HepG2 (cell line): ENCODE data around the gene TBRG4. TPM values are rescaled to one million over a fixed set of nuclear protein-coding genes. Genes with fewer than 3 reads are reported as not detected.

Experiments
- ARNT ChIP-seq: fragments of 450-650 bp; IDR thresholded peaks from 2 replicates; pipeline ENCODE4 v1.6.1; 2017
- BRD4 ChIP-seq: sonication (generic); formaldehyde crosslinking; IDR thresholded peaks from 2 replicates; pipeline ENCODE4 v1.4.0; 2020; ENCODE audit warnings: missing genetic modification reagents
- CHD2 ChIP-seq: IDR thresholded peaks from 2 replicates; pipeline ENCODE4 v1.6.1; 2011; ENCODE audit warnings: low read depth, low read length, improper control_type of control experiment
- DR1 ChIP-seq: sonication (generic); formaldehyde crosslinking; IDR thresholded peaks from 2 replicates; pipeline ENCODE4 v1.8.0; 2021; ENCODE audit warnings: mild to moderate bottlenecking, missing genetic modification reagents, inconsistent platforms
- FOXP1 ChIP-seq, 2 experiments: fragments of 450-650 bp in 1 of 2; IDR thresholded peaks; 2 replicates each; pipeline ENCODE4 v1.6.1; 2017 to 2018; ENCODE audit warnings: antibody characterized with exemption in 1 of 2
- KLF12 ChIP-seq: sonication (generic); formaldehyde crosslinking; IDR thresholded peaks from 2 replicates; pipeline ENCODE4 v1.4.0; 2020; ENCODE audit warnings: missing genetic modification reagents, borderline replicate concordance
- PHB2 ChIP-seq: fragments of 450-650 bp; IDR thresholded peaks from 2 replicates; pipeline ENCODE4 v1.6.1; 2018; ENCODE audit not compliant: partially characterized antibody
- REL ChIP-seq: sonication (generic); formaldehyde crosslinking; conservative IDR thresholded peaks from 2 replicates; pipeline ENCODE4 v1.8.0; 2022; ENCODE audit warnings: mild to moderate bottlenecking, missing genetic modification reagents, moderate library complexity
- THYN1 ChIP-seq: sonication (generic); formaldehyde crosslinking; IDR thresholded peaks from 2 replicates; pipeline ENCODE4 v1.8.1; 2023; ENCODE audit warnings: low read depth, mild to moderate bottlenecking, moderate library complexity, missing genetic modification reagents, borderline replicate concordance
- YY1 ChIP-seq: IDR thresholded peaks from 2 replicates; pipeline ENCODE4 v1.6.1; 2011; ENCODE audit warnings: low read length, low read depth, moderate library complexity, mild to moderate bottlenecking; ENCODE audit not compliant: insufficient read depth, insufficient replicate concordance
- ZFYVE20 ChIP-seq: sonication (generic); formaldehyde crosslinking; IDR thresholded peaks from 2 replicates; pipeline ENCODE4 v1.8.0; 2023; ENCODE audit warnings: low read depth, mild to moderate bottlenecking, moderate library complexity, missing genetic modification reagents, borderline replicate concordance
- ZNF331 ChIP-seq: sonication (generic); formaldehyde crosslinking; IDR thresholded peaks from 2 replicates; pipeline ENCODE4 v1.4.0; 2020; ENCODE audit warnings: missing genetic modification reagents
- ZNF552 ChIP-seq: sonication (generic); formaldehyde crosslinking; IDR thresholded peaks from 2 replicates; pipeline ENCODE4 v1.9.0; 2022; ENCODE audit warnings: missing genetic modification reagents, mild to moderate bottlenecking, borderline replicate concordance
- polyA plus RNA-seq, 8 experiments: library from polyadenylated mRNA; depleted of rRNA in 3 of 8; stranded (reverse) in 7 of 8; unstranded in 1 of 8; fragments of >200 nt; fragmentation: Illumina TruSeq in 4 of 8; extraction: Trizol in 4 of 8; gene quantifications; 2 replicates each; pipeline versions ENCODE4 v1.2.1 to v1.2.3, GENCODE V29; 2011 to 2016; ENCODE audit warnings: low read depth in 4 of 8, missing spikeins in 1 of 8, mixed read lengths in 1 of 8; ENCODE audit not compliant: insufficient read depth in 1 of 8
- total RNA-seq, 5 experiments: library from RNA; depleted of rRNA; stranded (reverse); fragments of >200 nt; fragmentation: Illumina TruSeq; extraction: Trizol; gene quantifications; 2 replicates each; pipeline ENCODE4 v1.2.3, GENCODE V29; 2016; ENCODE audit warnings: low read depth in 1 of 5
- TF ChIP-seq, protein P1 (sequence below): sonication (generic); formaldehyde crosslinking; conservative IDR thresholded peaks from 2 replicates; pipeline ENCODE4 v1.8.0; 2022; ENCODE audit warnings: missing genetic modification reagents
- TF ChIP-seq, protein P2 (sequence below): IDR thresholded peaks from 2 replicates; pipeline ENCODE4 v1.6.1; 2016; ENCODE audit warnings: control low read depth
- TF ChIP-seq, protein P3 (sequence below): sonication (generic); formaldehyde crosslinking; IDR thresholded peaks from 2 replicates; pipeline ENCODE4 v1.4.0; 2020; ENCODE audit warnings: mild to moderate bottlenecking, missing genetic modification reagents, borderline replicate concordance
- TF ChIP-seq, protein P4 (sequence below): sonication (generic); formaldehyde crosslinking; IDR thresholded peaks from 2 replicates; pipeline ENCODE4 v1.5.0; 2020; ENCODE audit warnings: missing genetic modification reagents
- TF ChIP-seq, protein P5 (sequence below): sonication (generic); formaldehyde crosslinking; IDR thresholded peaks from 2 replicates; pipeline ENCODE4 v1.9.0; 2021; ENCODE audit warnings: missing genetic modification reagents, borderline replicate concordance

The TBRG4 gene
- total and polyA plus RNA-seq, 2 of the 13 experiments (the other 11 are each of a cell fraction or from before 2014, with no cell fraction given): 87.8 to 107 TPM

DNA sequence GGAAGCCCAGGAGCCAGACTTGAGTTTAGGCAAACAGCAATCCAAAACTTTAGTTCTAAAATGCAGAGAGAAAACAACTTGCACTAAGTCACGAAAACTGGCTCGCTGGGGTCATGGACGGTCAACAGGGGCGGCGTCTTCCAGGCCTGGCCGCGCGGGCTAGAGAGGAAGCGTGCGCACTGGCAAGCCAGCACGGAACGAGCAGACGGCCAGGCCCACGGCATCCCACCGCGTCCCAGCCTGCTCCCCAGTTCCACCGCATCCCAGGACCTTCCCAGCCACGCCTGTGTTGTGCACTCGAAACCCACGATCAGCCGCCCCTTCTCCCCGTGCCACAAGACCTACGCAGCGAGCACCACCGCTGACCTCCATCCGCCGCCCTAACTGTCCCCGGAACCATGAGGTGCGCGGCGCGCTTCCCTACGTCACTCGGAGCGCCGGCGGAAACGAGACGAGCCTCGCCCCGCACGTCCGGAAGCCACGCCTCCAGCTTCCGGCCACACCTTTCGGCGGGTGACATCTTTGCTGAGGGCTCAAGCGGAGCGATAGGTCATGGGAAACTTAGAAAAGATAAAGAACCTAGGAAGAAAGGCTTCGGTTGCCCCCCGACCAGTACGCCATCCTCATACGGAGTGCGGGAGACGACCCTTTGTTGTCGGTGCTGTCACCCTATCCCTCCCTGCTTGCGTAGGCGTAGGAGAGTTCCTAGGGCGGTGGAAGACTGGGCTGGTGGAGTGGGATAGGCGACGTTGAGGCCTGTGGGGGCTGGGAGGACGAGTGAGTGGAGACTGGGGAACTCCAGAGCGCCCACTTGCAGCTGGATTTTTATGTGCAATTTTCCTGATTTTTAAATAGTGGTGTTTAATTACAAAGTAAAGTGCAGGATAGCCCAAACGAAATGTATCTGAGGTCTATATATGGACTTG lies at the start of gene TBRG4 (continued):
- TF ChIP-seq, protein P1, sequence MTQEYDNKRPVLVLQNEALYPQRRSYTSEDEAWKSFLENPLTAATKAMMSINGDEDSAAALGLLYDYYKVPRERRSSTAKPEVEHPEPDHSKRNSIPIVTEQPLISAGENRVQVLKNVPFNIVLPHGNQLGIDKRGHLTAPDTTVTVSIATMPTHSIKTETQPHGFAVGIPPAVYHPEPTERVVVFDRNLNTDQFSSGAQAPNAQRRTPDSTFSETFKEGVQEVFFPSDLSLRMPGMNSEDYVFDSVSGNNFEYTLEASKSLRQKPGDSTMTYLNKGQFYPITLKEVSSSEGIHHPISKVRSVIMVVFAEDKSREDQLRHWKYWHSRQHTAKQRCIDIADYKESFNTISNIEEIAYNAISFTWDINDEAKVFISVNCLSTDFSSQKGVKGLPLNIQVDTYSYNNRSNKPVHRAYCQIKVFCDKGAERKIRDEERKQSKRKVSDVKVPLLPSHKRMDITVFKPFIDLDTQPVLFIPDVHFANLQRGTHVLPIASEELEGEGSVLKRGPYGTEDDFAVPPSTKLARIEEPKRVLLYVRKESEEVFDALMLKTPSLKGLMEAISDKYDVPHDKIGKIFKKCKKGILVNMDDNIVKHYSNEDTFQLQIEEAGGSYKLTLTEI (CRISPR knock-in tag): no peak
- peak; percentile 48; the same call in 1 of the 2 replicates for TF ChIP-seq CHD2
- TF ChIP-seq, protein P2, sequence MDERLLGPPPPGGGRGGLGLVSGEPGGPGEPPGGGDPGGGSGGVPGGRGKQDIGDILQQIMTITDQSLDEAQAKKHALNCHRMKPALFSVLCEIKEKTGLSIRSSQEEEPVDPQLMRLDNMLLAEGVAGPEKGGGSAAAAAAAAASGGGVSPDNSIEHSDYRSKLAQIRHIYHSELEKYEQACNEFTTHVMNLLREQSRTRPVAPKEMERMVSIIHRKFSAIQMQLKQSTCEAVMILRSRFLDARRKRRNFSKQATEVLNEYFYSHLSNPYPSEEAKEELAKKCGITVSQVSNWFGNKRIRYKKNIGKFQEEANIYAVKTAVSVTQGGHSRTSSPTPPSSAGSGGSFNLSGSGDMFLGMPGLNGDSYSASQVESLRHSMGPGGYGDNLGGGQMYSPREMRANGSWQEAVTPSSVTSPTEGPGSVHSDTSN: no peak
- TF ChIP-seq ARNT: no peak
- TF ChIP-seq, protein P3, sequence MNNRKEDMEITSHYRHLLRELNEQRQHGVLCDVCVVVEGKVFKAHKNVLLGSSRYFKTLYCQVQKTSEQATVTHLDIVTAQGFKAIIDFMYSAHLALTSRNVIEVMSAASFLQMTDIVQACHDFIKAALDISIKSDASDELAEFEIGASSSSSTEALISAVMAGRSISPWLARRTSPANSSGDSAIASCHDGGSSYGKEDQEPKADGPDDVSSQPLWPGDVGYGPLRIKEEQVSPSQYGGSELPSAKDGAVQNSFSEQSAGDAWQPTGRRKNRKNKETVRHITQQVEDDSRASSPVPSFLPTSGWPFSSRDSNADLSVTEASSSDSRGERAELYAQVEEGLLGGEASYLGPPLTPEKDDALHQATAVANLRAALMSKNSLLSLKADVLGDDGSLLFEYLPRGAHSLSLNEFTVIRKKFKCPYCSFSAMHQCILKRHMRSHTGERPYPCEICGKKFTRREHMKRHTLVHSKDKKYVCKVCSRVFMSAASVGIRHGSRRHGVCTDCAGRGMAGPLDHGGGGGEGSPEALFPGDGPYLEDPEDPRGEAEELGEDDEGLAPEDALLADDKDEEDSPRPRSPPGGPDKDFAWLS (CRISPR knock-in tag): 0 out of 2 replicates have a peak, but pooled peaks have one; percentile 77
- peak; percentile 97 for TF ChIP-seq REL (CRISPR knock-in tag)
- no peak for TF ChIP-seq FOXP1 (IDR thresholded peaks at IDR 0.05)
- TF ChIP-seq FOXP1 (CRISPR knock-in tag; IDR thresholded peaks at IDR 0.05): no peak
- peak; percentile 99 for TF ChIP-seq BRD4 (CRISPR knock-in tag)
- TF ChIP-seq, protein P4, sequence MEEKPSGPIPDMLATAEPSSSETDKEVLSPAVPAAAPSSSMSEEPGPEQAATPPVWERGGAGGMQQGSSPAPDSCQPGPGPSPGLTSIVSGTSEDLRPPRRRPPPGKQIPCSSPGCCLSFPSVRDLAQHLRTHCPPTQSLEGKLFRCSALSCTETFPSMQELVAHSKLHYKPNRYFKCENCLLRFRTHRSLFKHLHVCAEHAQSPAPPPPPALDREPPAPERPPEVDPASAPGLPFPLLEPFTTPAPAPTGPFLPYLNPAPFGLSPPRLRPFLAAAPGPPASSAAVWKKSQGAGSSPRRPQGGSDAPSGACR: peak; percentile 95; the same call in 1 of the 2 replicates
- TF ChIP-seq ZNF331 (CRISPR knock-in tag): peak; percentile 77
- no peak for TF ChIP-seq THYN1 (CRISPR knock-in tag)
- TF ChIP-seq ZFYVE20 (CRISPR knock-in tag): no peak
- peak; percentile 99; the same call in 1 of the 2 replicates for TF ChIP-seq KLF12 (CRISPR knock-in tag)
- TF ChIP-seq PHB2: no peak
- peak; percentile 90 for TF ChIP-seq YY1
- peak; percentile 90 for TF ChIP-seq ZNF552
- TF ChIP-seq, protein P5, sequence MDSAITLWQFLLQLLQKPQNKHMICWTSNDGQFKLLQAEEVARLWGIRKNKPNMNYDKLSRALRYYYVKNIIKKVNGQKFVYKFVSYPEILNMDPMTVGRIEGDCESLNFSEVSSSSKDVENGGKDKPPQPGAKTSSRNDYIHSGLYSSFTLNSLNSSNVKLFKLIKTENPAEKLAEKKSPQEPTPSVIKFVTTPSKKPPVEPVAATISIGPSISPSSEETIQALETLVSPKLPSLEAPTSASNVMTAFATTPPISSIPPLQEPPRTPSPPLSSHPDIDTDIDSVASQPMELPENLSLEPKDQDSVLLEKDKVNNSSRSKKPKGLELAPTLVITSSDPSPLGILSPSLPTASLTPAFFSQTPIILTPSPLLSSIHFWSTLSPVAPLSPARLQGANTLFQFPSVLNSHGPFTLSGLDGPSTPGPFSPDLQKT (CRISPR knock-in tag): peak; percentile 93; the same call in 1 of the 2 replicates
- TF ChIP-seq DR1 (CRISPR knock-in tag): peak; percentile 92
